Fibroblast of skin of right quadriceps (primary cell): Measurements from ENCODE around the gene PLCXD1.
"Not testable (repeated sequence)": the region's sequence is repeated elsewhere in the genome, so short reads cannot be mapped to it uniquely, and the experiment has no call there.

Experiments
- DNase-seq: peaks from one replicate; pipeline ENCODE4 v3.0.0-alpha.2; 2013

PLCXD1 gene

GRCh38 chrX:336227-336626, 55.0 kb downstream of the PLCXD1 start:
- DNase-seq = no peak

- DNase-seq = no peak
These were observed 56.2 kb downstream of the PLCXD1 start for GRCh38 chrX:337331-337831.

GRCh38 chrX:338281-338835, 57.2 kb downstream of the PLCXD1 start:
- no peak for DNase-seq

GRCh38 chrX:338836-339400, 57.7 kb downstream of the PLCXD1 start:
- DNase-seq = no peak

DNA sequence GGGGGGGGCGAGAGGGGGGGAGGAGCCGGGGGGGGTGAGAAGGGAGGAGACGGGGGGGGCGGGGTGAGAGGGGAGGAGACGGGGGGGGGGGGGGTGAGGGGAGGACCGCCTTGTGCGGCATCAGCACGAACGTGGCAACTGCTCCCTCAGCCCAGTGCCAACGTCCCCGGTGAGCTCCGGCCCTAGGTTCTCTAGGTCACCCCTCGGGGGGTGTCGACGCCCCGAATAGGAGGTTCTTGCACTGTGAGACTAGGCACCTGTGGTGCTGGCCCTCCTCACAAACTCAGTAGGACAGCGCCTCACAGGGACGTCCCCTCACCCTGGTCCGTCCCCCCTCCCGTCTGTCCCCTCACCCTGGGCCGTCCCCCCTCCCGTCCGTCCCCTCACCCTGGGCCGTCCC, 58.9 kb downstream of the PLCXD1 start:
- DNase-seq = no peak

DNA sequence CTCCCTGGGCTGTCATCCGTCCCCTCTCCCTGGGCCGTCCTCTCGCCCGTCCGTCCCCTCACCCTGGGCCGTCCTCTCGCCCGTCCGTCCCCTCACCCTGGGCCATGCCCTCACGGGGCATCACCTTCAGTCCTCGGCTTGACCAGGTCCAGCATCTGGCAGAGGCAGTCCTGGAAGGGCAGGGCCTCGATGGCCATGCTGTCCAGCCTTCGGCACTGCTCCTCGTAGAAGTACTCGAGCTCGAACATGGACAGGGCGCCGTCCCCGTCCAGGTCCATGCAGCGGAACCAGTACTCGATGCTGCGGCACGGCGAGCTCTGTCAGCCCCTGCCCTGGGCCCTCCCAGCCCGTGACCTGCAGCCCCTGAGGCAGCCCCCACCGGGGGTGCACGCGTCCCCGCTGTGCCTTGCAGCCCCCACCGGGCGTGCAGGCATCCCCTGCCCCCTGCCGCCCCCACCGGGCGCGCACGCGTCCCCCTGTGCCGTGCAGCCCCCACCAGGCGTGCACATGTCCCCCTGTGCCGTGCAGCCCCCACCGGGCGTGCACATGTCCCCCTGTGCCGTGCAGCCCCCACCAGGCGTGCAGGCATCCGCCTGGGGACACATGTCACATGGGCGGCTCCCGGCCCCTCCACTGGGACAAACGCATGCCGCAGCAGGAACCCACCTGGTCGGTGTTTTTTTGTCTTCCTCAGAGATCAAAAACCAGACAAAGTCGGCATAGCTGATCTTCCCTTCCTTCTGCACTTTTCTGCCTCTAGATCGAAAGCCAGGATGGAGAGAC, 59.7 kb downstream of the PLCXD1 start:
- DNase-seq = no peak

GRCh38 chrX:341541-342101, 60.4 kb downstream of the PLCXD1 start:
- no peak for DNase-seq

DNA sequence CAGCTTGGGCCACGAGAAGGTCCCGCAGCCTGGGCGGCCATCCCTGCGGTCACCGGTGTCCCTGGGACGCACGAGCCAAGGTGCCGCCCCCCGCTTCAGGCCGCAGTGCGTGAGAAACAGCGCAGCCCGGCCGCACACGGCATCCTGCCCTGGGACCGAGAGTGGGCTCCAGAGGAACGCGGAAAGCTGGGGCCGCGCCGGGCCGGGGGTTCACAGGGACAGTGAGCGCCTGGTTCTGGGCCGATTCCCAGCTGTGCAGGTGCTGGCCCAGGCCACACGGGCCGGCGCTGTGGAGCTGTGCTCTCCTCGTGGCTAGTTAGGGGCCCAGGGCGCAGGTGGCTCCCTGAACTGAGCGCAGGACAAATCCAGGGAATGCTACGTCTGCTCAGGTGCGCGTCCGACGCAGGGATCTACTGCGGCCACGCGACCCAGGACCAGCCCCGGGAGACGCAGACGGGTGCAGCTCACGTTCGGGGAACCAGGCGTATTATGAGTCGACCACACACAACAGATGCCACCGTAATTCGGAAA, 63.3 kb downstream of the PLCXD1 start:
- no peak for DNase-seq

- no peak for DNase-seq
These were observed 64.1 kb downstream of the PLCXD1 start for GRCh38 chrX:345020-345925.

GRCh38 chrX:346034-346813, 65.0 kb downstream of the PLCXD1 start:
- DNase-seq = no peak

- no peak for DNase-seq
These were observed 66.4 kb downstream of the PLCXD1 start for GRCh38 chrX:347351-348117.

DNA sequence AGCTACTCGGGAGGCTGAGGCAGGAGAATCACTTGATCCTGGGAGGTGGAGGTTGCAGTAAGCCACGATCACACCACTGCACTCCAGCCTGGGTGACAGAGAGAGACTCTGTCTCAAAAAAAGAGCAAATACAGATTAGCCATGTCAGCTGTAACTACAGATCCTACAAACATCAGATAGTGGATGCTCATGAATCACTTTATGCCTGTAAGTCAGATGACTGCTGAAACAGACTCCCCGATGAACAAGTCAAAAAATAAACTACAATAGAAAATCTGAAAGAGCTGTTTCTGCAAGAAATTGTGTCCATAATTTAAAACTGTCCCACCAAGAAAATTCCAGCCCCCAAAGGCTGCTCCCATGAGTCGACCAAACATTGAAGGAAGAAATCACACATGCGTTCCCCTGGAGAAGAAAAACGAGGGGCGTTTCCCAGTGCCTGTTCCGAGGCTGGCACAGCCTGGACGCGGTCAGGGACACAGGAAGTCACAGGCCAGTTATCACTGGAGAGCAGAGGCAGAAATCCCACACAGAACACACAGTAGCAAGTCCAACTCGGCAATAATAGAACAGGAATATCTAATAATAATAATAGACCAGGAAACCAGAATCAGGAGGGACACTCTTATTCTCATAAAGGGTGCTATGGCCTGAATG, 67.4 kb downstream of the PLCXD1 start:
- no peak for DNase-seq

- DNase-seq = no peak
These were observed 68.0 kb downstream of the PLCXD1 start for GRCh38 chrX:349196-349595.

GRCh38 chrX:349702-350101, 68.5 kb downstream of the PLCXD1 start:
- no peak for DNase-seq

- DNase-seq = no peak
These were observed 69.0 kb downstream of the PLCXD1 start for GRCh38 chrX:350148-350533.

- DNase-seq = no peak
These were observed 69.5 kb downstream of the PLCXD1 start for GRCh38 chrX:350534-351323.

DNA sequence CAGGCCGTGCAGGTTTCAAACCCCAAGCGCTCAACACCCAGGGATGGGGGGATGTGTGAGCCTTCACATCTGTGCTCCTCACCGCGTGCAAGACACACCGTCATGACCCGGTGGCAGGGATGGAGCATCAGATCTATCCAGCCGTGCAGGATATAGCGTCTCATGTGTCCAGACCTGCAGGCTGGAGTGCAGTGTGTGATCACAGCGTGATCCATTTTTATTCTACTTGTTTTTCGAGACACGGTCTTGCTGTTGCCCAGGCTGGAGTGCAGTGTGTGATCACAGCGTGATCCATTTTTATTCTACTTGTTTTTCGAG, 70.1 kb downstream of the PLCXD1 start:
- not testable (repeated sequence) for DNase-seq

DNA sequence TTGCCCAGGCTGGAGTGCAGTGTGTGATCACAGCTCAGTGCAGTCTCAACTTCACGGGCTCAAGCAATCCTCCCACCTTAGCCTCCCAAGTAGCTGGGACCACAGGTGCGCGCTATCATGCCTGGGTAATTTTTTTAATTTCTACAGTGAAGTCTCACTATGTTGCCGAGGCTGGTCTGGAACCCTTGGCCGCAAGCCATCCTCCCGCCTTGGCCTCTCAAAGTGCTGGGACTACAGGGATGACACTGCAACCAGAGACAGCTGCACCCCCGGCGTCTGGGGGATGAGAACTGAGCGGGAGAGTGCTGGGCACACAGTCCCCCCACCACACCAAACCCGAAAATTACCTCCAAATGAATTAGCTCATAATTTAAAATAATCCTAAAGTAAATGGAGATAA, 70.6 kb downstream of the PLCXD1 start:
- DNase-seq = no peak

DNA sequence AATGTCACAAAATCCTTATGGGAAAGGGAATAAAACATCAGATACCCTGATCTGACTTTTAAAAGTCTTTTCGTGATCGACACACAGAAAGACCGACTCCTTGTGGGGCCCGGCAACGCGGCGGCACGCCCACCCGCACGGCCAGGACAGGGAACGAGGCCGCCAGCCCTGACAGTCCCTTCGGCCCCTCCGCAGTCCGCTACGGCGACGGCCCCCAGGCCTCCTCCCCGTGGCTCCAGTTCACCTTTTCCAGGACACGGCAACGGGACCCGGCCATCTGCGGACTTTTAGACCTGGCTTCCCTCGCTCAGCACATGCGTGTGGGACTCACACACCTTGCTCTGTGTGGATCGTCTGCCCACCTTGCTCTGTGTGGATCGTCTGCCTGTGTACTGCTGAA, 71.0 kb downstream of the PLCXD1 start:
- DNase-seq = no peak
